Activated CD8-positive, alpha-beta memory T cell treated with anti-CD3 and anti-CD28 coated beads, Interleukin-2, amount 50 U/mL, for 24 hours (primary cell): ENCODE measurements around the gene EFNB1.
"Not testable (repeated sequence)": the region's sequence is repeated elsewhere in the genome, so short reads cannot be mapped to it uniquely, and the experiment has no call there.

Experiments
- DNase-seq: peaks from one replicate; pipeline ENCODE4 v3.0.0-alpha.2; 2020; ENCODE audit errors: extremely low read depth

Gene EFNB1

GRCh38 chrX:68828740-68829581 is at the start of gene EFNB1:
Gene EFNB1, plus strand, starts transcription at chrX:68829021. Its CDS starts 756 bp downstream, at chrX:68829777.
- DNase-seq: peak; percentile 57

GRCh38 chrX:68781295-68781694 is 47.5 kb upstream of the EFNB1 start:
- not testable (repeated sequence) for DNase-seq

DNA sequence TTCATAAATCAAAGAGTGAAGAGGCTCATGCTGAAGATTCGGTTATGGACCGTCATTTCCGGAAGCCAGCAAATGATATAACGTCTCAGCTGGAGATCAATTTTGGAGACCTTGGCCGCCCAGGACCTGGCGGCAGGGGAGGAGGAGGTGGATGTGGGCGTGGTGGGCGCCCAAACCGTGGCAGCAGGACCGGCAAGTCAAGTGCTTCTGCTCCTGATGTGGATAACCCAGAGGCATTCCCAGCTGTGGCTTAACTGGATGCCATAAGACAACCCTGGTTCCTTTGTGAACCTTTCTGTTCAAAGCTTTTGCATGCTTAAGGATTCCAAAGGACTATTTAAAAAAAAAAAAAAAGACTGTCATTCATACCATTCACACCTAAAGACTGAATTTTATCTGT is 44.0 kb upstream of the EFNB1 start:
- DNase-seq: no peak

GRCh38 chrX:68786581-68786980 is 42.2 kb upstream of the EFNB1 start:
- not testable (repeated sequence) for DNase-seq

DNA sequence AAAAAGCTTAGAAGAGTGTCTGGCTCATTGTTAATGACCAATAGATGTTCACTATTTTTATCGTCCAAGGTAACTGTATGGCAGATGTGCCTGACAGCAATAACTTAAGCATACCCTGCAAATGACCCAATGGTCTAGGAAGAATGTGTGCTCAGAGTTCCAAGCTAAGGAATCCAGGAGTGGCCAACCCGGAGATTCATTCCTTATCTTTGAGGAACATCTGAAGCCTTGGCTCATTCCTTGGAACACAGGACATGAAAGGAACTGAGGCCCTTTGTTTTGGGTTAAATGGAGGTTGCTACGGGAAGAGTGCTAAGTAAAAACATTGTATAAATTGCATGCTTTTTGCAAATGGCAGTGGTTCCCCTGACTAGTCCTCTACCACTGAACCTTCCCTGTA is 38.9 kb upstream of the EFNB1 start:
- no peak for DNase-seq

DNA sequence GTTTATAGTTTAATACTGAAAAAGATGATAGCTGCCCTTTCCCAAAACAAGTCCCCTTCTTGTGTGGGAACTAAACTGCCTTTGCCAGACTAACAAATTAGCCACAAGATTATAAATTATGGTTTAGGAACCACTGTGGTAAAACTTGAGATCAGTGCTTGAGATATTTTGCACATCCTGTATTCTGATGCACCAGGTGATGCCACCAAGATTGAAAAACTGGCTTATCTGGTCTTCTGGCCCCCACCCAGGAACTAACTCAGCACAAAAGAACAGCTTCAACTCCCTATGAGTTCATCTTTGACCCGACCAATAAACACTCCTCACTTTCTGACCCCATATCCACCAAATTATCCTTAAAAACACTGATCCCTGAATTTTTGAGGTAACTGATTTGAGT is 36.7 kb upstream of the EFNB1 start:
- DNase-seq: no peak

- DNase-seq: no peak
Observed at GRCh38 chrX:68794461-68794860, 34.4 kb upstream of the EFNB1 start.

- DNase-seq: no peak
Observed at GRCh38 chrX:68795741-68796140, 33.1 kb upstream of the EFNB1 start.

GRCh38 chrX:68798400-68798799 is 30.4 kb upstream of the EFNB1 start:
- not testable (repeated sequence) for DNase-seq

DNA sequence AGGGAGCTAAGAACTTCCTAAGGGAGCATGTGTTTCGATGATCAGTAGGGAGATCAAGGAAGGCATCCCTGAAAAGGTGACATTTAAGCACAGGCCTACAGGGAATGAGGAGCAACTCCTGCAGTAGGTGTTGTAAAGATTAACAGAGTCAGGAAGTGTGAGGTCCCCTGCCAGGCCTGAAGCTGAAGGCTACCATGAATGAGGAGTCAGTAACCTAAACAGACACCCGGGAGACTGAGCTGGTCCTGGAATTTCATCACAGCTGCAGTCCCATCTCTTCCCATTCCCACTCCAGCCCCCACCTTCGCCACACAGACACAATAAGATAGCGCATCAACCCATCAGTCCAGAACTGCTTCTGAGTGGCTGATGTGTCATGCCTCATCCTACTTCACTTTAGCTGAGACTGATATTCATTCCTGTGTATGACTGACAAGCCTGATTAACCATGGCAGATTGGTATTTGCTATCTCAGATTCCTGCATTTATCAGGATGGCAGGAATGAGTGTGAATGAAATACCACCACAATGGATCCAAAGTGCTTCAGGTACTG is 27.0 kb upstream of the EFNB1 start:
- no peak for DNase-seq

DNA sequence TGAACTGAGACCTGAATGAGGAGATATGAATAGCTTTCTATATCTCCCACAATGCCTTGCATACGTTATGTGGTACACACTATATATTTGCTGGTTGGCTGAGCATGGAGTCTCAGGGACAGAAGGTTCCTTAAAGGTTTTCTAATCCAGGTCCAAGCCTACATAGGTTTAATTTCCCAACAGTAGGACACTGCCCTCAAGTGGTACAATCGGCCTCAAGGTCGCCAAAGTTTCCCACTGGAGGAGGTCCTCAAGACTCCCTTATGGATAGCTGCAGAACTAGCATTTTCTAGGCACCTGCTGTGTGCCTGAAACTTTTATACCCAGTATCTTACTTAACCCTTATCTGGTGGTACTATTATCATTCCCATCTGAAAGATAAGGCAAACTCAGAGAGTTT is 21.0 kb upstream of the EFNB1 start:
- DNase-seq: no peak

- no peak for DNase-seq
Observed at GRCh38 chrX:68808686-68809357, 20.0 kb upstream of the EFNB1 start.

DNA sequence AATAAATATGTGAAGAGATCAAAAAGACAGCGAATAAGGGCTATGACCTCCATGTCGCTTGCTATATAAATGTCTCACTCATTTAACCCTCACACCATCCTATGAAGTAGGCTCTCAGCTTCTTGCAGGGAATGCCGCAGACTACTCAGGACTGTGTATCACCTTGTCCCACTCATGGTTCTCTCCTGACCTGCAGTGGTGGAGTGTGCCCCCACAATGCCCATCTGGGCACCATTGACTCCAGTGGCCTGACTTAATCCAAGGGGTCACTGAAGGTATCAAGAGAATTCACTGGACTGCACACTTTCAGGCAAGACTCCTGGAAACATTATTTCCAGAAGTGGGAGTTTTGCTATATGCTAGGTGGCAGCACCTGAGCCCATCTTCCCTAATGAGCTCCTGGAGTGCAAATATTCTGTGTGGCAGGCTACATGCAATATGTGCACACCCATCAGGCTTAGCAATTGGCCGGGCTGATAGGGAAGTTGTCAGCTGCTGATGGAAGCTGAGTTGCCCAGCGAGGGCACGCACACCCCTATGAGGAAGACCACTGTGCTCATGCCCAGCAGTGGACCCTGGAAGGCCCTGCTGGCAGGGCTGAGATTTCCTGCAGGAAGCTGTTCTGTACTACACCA is 8.2 kb upstream of the EFNB1 start:
- no peak for DNase-seq

GRCh38 chrX:68821616-68822015 is 7.2 kb upstream of the EFNB1 start:
- DNase-seq: no peak

DNA sequence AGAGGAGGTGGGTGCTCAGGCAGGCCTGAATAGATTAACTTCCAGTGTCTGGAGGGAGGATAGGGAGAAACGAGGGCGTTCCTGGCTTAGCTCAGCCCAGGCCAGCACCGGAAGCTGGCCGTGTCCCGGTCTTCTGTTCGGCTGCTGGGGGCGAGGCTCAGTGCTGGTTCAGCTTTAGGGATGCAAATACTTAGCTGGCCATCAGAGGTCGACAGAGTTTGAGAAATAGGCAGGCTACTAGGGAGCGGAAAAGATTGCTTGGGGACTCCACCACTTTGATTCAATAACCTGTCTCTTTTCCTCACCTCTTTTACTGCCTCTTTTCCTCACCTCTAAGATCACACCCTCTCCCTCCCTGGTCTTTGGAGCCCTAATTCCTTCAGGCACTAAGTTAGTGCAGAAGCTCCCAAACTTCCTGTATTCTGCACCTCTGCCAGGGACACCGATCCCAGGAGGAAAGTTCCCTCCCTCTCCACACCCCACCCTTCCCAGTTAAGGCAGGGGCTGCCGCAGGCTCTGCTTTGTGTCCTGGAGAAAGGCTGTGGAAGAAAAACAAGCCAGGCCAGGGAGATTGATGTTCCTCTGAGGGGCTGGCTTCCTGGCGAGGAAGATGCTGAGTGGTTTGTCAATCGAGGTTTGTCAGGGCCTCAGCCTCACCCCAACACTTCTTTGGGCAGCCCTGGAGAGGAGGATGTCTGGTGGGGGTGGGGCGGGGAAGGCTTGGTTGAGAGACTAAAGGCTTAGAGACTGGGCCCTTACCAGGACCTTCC is 6.0 kb upstream of the EFNB1 start:
- no peak for DNase-seq

DNA sequence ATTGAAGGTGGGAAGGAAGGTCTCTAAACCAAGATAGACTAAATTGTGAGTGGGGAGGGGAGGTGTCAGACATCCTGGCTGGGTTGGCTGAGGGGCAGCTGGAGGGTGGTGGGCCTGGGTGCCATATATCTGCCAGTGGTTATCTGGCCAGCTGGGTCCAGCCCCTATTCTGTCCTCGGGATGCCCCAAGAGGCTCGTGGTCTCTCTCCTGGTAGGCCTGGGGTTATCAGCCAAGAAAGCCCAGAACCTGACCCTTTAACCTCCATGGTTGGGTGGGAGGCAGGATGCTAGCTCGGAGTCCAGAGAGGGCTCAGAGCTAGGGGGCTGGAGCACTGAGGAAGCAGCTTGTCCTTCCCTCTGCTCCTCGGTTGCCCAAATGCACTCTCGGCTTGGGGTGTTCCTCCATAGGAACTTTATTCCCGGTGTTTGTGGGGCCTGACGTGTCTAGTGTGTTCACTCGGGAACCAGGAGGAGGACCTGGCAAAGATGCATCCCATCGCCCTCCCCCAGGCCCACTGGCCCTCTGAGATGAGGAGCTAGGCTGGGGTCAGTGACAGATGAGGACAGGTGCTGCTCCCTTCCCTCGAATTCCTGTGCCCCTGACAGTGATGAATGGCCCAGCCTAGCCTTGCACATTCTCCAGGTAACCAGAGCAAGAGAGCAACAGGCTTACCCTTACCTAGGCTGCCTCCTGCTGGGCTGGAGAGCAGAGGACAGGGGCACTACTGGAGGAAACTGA is 5.2 kb upstream of the EFNB1 start:
- DNase-seq: no peak

DNA sequence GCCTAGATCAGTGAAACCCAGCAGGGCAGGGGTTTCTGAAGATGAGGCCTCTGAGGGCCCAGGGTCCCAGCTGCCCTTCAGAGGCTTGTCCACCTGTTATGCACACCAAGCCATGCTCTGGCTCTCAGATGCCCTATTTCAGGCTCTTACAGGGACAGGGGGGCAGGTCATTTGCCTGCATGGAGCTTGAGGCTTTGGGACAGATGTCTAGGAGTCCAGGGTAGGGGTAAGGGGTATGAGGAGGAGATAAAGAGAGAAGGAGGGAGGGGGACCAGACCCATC is 4.7 kb upstream of the EFNB1 start:
- no peak for DNase-seq

DNA sequence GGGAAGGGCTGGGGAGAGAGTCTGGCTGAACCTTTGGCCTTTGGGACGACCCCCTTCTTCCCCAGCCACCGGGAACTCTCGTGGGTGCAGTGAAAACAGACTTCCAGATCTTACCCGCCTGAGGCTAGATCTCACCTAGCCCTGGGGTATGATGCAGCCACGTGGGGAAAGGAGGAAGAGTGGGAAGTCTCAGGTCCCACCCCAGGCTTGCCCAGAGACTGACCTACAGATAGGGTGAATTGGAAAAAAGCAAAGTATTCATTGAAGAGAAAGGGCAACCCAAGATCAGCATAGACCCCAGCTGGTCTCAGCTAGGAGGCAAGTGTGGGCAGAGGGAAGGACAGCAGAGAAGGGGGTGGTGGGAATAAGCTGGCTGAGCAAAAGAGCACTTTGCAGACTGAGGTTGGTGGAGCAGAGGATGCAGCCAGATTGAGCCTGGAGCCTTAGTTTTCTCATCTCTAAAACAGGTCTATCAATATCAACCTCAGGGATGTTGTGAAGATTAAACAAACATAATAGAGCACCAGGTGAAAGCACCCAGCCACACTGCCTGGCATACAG is 4.2 kb upstream of the EFNB1 start:
- no peak for DNase-seq

GRCh38 chrX:68826113-68826980 is 2.5 kb upstream of the EFNB1 start:
- no peak for DNase-seq

- no peak for DNase-seq
Observed at GRCh38 chrX:68827256-68827655, 1.6 kb upstream of the EFNB1 start.
